Measurements from ENCODE around the gene PROX2.

PROX2 gene

GRCh38 chr14:74875941-74876913 is at the start of gene PROX2:
TSS of gene PROX2 (minus strand) at chr14:74876145. CDS start at chr14:74863834, 12,311 bp downstream.
- no peak within 1 kb of the TSS for H3K4me3 ChIP-seq (ENCODE audit: low read depth in 1 of 2, low read length in 2 of 2)
- H3K36me3 ChIP-seq (ENCODE audit: control insufficient read depth in 1 of 2, insufficient read depth in 2 of 2, low read length in 2 of 2) = no peaks in the 10 kb centered on the region

GRCh38 chr14:74924061-74924460 is 48.1 kb upstream of the PROX2 start:
- no peaks in the 10 kb centered on the region for H3K36me3 ChIP-seq (ENCODE audit: control insufficient read depth in 1 of 2, insufficient read depth in 2 of 2, low read length in 2 of 2)
- H3K27ac ChIP-seq (ENCODE audit: low read length) = no peak overlapping the region
- H3K9me3 ChIP-seq (ENCODE audit: control insufficient read depth in 1 of 2, low read length in 2 of 2) = no peaks in the 10 kb centered on the region
- H3K4me1 ChIP-seq (ENCODE audit: control insufficient read depth in 1 of 2, insufficient read depth in 2 of 2, low read length in 2 of 2) = peaks cover 0 to 4% of the 10 kb centered on the region in 2 donors
- no peak overlapping the region for H3K4me3 ChIP-seq (ENCODE audit: low read depth in 1 of 2, low read length in 2 of 2)
- H3K27me3 ChIP-seq (ENCODE audit: low read depth, low read length) = no peaks in the 10 kb centered on the region

More at GRCh38 chr14:74875941-74876913, at the start of gene PROX2:
- no peak within 1 kb of the TSS for H3K27ac ChIP-seq (ENCODE audit: low read length)
- H3K27me3 ChIP-seq (ENCODE audit: low read depth, low read length) = no peaks in the 10 kb centered on the region
- peaks cover 0 to 5% of the 10 kb centered on the region in 2 donors for H3K4me1 ChIP-seq (ENCODE audit: control insufficient read depth in 1 of 2, insufficient read depth in 2 of 2, low read length in 2 of 2)
- no peaks in the 10 kb centered on the region for H3K9me3 ChIP-seq (ENCODE audit: control insufficient read depth in 1 of 2, low read length in 2 of 2)

GRCh38 chr14:74922752-74923401 is 46.9 kb upstream of the PROX2 start, which contains the start of gene RPS6KL1:
TSS of gene RPS6KL1 (minus strand) at chr14:74923260. CDS start at chr14:74921541, 1,719 bp downstream.
- H3K27ac ChIP-seq (ENCODE audit: low read length) = no peak within 1 kb of the TSS
- H3K36me3 ChIP-seq (ENCODE audit: control insufficient read depth in 1 of 2, insufficient read depth in 2 of 2, low read length in 2 of 2) = no peaks in the 10 kb centered on the region
- H3K27me3 ChIP-seq (ENCODE audit: low read depth, low read length) = no peaks in the 10 kb centered on the region
- H3K9me3 ChIP-seq (ENCODE audit: control insufficient read depth in 1 of 2, low read length in 2 of 2) = no peaks in the 10 kb centered on the region
- H3K4me3 ChIP-seq (ENCODE audit: low read depth in 1 of 2, low read length in 2 of 2) = peak within 1 kb of the TSS; percentile 39 to 73
- peaks cover 0 to 9% of the 10 kb centered on the region in 2 donors for H3K4me1 ChIP-seq (ENCODE audit: control insufficient read depth in 1 of 2, insufficient read depth in 2 of 2, low read length in 2 of 2)

- Histone ChIP-seq H3K36me3 (ENCODE audit: control insufficient read depth in 1 of 2, insufficient read depth in 2 of 2, low read length in 2 of 2) (no peaks in the 10 kb centered on the region), H3K27ac (ENCODE audit: low read length) (no peak overlapping the region), H3K9me3 (ENCODE audit: control insufficient read depth in 1 of 2, low read length in 2 of 2) (no peaks in the 10 kb centered on the region), H3K27me3 (ENCODE audit: low read depth, low read length) (no peaks in the 10 kb centered on the region), H3K4me1 (ENCODE audit: control insufficient read depth in 1 of 2, insufficient read depth in 2 of 2, low read length in 2 of 2) (peaks cover 0 to 15% of the 10 kb centered on the region in 2 donors), H3K4me3 (ENCODE audit: low read depth in 1 of 2, low read length in 2 of 2) (peak overlapping the region; percentile 39 to 73)
Observed at GRCh38 chr14:74921987-74922751, 46.2 kb upstream of the PROX2 start.

GRCh38 chr14:74921053-74921620 is 45.2 kb upstream of the PROX2 start:
- Histone ChIP-seq H3K4me1 (ENCODE audit: control insufficient read depth in 1 of 2, insufficient read depth in 2 of 2, low read length in 2 of 2) (peaks cover 0 to 21% of the 10 kb centered on the region in 2 donors), H3K4me3 (ENCODE audit: low read depth in 1 of 2, low read length in 2 of 2) (no peak overlapping the region), H3K27ac (ENCODE audit: low read length) (no peak overlapping the region), H3K36me3 (ENCODE audit: control insufficient read depth in 1 of 2, insufficient read depth in 2 of 2, low read length in 2 of 2) (no peaks in the 10 kb centered on the region), H3K27me3 (ENCODE audit: low read depth, low read length) (no peaks in the 10 kb centered on the region), H3K9me3 (ENCODE audit: control insufficient read depth in 1 of 2, low read length in 2 of 2) (no peaks in the 10 kb centered on the region)

- Histone ChIP-seq H3K4me1 (ENCODE audit: control insufficient read depth in 1 of 2, insufficient read depth in 2 of 2, low read length in 2 of 2) (peaks cover 0 to 26% of the 10 kb centered on the region in 2 donors), H3K27me3 (ENCODE audit: low read depth, low read length) (no peaks in the 10 kb centered on the region), H3K36me3 (ENCODE audit: control insufficient read depth in 1 of 2, insufficient read depth in 2 of 2, low read length in 2 of 2) (no peaks in the 10 kb centered on the region), H3K4me3 (ENCODE audit: low read depth in 1 of 2, low read length in 2 of 2) (no peak overlapping the region), H3K27ac (ENCODE audit: low read length) (no peak overlapping the region), H3K9me3 (ENCODE audit: control insufficient read depth in 1 of 2, low read length in 2 of 2) (no peaks in the 10 kb centered on the region)
Observed at GRCh38 chr14:74920281-74920680, 44.3 kb upstream of the PROX2 start.

- H3K27ac ChIP-seq (ENCODE audit: low read length) = no peak overlapping the region
- peaks cover 0 to 26% of the 10 kb centered on the region in 2 donors for H3K4me1 ChIP-seq (ENCODE audit: control insufficient read depth in 1 of 2, insufficient read depth in 2 of 2, low read length in 2 of 2)
- H3K9me3 ChIP-seq (ENCODE audit: control insufficient read depth in 1 of 2, low read length in 2 of 2) = no peaks in the 10 kb centered on the region
- H3K36me3 ChIP-seq (ENCODE audit: control insufficient read depth in 1 of 2, insufficient read depth in 2 of 2, low read length in 2 of 2) = no peaks in the 10 kb centered on the region
- H3K4me3 ChIP-seq (ENCODE audit: low read depth in 1 of 2, low read length in 2 of 2) = no peak overlapping the region
- H3K27me3 ChIP-seq (ENCODE audit: low read depth, low read length) = no peaks in the 10 kb centered on the region
Observed at GRCh38 chr14:74919421-74920165, 43.6 kb upstream of the PROX2 start.

- no peaks in the 10 kb centered on the region for H3K9me3 ChIP-seq (ENCODE audit: control insufficient read depth in 1 of 2, low read length in 2 of 2)
- no peaks in the 10 kb centered on the region for H3K36me3 ChIP-seq (ENCODE audit: control insufficient read depth in 1 of 2, insufficient read depth in 2 of 2, low read length in 2 of 2)
- H3K4me3 ChIP-seq (ENCODE audit: low read depth in 1 of 2, low read length in 2 of 2) = no peak overlapping the region
- no peaks in the 10 kb centered on the region for H3K27me3 ChIP-seq (ENCODE audit: low read depth, low read length)
- no peak overlapping the region for H3K27ac ChIP-seq (ENCODE audit: low read length)
- H3K4me1 ChIP-seq (ENCODE audit: control insufficient read depth in 1 of 2, insufficient read depth in 2 of 2, low read length in 2 of 2) = peaks cover 5 to 23% of the 10 kb centered on the region in 2 donors
Observed at GRCh38 chr14:74918380-74918779, 42.4 kb upstream of the PROX2 start.

GRCh38 chr14:74917646-74918081 is 41.7 kb upstream of the PROX2 start:
- H3K27ac ChIP-seq (ENCODE audit: low read length) = no peak overlapping the region
- H3K27me3 ChIP-seq (ENCODE audit: low read depth, low read length) = no peaks in the 10 kb centered on the region
- H3K4me1 ChIP-seq (ENCODE audit: control insufficient read depth in 1 of 2, insufficient read depth in 2 of 2, low read length in 2 of 2) = peaks cover 5 to 22% of the 10 kb centered on the region in 2 donors
- no peaks in the 10 kb centered on the region for H3K36me3 ChIP-seq (ENCODE audit: control insufficient read depth in 1 of 2, insufficient read depth in 2 of 2, low read length in 2 of 2)
- H3K9me3 ChIP-seq (ENCODE audit: control insufficient read depth in 1 of 2, low read length in 2 of 2) = no peaks in the 10 kb centered on the region
- H3K4me3 ChIP-seq (ENCODE audit: low read depth in 1 of 2, low read length in 2 of 2) = no peak overlapping the region

- no peaks in the 10 kb centered on the region for H3K27me3 ChIP-seq (ENCODE audit: low read depth, low read length)
- H3K36me3 ChIP-seq (ENCODE audit: control insufficient read depth in 1 of 2, insufficient read depth in 2 of 2, low read length in 2 of 2) = no peaks in the 10 kb centered on the region
- H3K9me3 ChIP-seq (ENCODE audit: control insufficient read depth in 1 of 2, low read length in 2 of 2) = no peaks in the 10 kb centered on the region
- H3K4me1 ChIP-seq (ENCODE audit: control insufficient read depth in 1 of 2, insufficient read depth in 2 of 2, low read length in 2 of 2) = peaks cover 5 to 22% of the 10 kb centered on the region in 2 donors
- no peak overlapping the region for H3K4me3 ChIP-seq (ENCODE audit: low read depth in 1 of 2, low read length in 2 of 2)
- no peak overlapping the region for H3K27ac ChIP-seq (ENCODE audit: low read length)
Observed at GRCh38 chr14:74917178-74917543, 41.2 kb upstream of the PROX2 start.
